DMS79 treated with DMSO at 0.1 percent for 48 hours (cell line): Measurements from ENCODE around the gene WSCD1.

Experiments used
- DNase-seq: peaks from one replicate; lab custom pipeline; 2025; lab: John Stamatoyannopoulos, UW

The WSCD1 gene

DNA sequence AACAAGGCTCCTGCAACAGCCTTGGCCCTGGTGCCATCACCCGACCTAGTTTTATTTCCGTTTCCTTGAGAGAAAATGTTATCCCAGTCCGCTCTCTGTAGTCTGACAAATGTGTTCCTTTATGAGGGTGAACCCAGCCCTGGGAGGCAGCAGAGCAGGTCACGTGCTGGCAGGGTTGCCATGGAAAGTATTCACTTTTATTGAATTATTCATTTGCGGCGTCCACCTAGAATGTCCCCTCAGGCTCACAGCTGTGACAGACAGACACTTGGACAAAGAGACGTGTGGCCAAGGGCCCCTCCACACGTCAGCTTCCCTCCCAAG lies 90.0 kb downstream of the WSCD1 start:
- no peak for DNase-seq

DNA sequence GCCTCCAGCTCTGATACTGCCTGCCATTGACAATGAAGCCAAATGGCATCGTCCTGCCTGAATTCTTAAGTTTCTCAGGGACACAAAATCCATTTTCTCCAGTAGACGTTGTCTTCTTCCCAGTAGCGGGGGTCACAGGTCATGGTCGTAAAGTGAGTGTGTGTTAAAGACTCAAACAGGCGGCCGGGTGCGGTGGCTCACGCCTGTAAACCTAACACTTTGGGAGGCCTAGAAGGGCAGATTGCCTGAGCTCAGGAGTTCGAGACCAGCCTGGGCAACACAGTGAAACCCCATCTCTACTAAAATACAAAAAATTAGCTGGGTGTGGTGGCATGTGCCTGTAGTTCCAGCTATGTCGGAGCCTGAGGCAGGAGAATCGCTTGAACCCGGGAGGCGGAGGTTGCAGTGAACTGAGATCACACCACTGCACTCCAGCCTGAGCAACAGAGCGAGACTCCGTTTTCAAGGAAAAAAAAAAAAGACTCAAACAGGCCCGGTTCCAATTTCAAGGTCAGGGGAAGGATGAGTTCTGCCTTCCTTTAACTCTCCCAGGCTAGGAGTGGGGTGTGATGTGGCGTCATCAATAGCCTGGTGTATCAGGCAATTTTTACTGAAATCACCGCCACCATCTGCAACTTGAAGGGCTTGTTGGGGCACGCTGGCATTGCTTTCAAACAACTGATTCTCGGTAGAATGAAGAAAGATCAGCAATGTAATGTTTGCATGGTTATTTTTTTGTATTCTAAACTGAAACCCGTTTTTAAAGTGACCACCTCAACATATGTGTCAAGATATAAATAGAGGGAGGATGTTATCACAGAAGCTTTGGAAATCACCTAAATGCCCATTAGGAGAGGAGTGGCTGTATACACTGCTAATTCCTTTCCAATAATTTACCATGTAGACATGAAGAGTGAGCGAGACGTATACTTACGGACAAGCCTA lies 91.0 kb downstream of the WSCD1 start:
- no peak for DNase-seq

DNA sequence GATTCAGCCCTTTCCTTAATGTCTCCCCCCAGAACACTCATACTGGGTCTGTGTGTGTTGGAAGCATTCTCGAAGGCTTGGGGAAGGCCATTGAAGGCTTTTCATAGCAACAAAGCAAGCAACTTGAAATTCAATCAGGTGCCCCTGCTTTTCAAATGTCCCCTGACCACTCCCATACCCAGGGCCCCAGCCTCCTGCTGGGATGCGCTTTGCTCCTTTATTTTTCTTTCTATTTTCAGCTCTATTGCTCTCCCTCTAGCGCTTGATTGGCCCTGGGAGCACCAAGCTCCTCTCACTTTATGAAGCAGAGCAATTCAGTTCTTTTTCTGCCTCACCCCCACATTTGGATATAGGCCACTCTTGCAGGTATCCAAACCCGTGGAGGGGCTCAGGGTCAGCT lies 92.0 kb downstream of the WSCD1 start:
- DNase-seq, result no peak

DNA sequence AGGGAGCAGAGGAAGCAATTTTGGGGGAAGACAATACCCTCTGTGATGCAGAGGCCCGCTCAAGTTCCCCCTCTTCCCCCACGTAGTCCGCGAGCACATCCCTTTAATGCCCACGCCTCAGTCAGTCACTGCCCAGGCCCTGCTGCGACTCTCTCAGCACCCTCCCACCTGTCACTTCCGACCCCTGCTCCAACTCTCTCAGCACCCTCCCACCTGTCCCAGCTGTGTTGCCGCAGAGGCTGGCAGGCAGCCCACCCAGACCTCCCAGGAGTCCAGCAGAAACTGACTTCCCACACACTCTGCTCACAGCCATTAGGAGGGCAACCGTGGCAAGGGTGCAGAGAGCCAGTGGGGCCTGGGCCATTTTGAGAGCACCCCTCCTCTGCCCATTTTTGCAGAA lies 92.7 kb downstream of the WSCD1 start:
- DNase-seq, result peak; percentile 73

DNA sequence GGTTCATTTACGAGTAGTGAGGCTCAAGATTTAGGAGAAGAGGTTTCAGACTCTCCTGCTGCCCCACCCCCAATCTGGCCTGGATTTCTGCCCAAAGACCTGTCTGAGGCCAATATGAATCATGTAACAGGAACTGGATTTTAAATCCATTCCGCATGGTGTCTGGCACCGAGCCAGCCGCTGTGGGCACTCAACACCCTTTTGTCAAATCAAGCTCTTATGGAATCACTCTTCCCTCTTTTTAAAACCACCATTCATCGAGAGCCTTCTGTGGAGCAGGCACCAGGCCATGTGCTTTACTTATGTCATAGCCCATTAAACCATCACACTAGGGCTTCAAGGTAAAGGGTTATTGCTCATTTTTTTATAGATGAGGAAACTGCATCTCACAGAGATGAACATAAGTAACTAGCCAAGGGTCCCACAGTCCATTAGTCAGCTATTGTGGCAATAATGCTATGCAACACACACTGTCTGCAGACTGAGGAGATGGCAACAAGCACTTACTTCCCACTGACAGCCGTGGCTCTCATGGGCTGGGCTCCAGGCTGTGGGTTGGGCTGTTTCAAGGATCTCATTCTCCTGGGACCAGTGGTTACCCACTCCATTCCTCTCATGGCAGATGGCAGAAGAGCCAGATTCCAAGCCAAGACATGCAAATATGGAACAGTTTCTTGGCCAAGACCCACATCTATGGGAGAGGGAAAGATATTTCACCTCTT lies 93.6 kb downstream of the WSCD1 start:
- peak; percentile 99 for DNase-seq

DNA sequence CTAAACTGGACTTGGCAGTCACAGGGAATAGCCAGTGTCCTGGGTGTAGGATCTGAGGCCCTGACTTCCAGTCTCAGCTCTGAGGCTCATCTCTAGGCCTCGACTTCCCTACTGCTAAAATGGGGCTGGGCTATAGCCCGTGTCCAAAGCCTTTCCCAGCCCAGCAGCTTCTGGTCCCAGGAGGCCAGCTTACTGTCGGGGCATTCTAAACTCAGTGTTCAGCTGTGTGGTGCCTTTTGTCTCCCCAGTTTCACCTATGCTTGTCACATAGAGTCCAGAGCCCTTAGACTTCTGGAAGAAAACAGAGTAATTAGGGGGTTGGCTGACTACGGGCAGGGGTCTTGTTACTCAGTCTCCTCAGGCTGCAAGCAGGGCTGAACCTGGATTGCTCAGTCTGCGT lies 94.8 kb downstream of the WSCD1 start:
- DNase-seq, result no peak

DNA sequence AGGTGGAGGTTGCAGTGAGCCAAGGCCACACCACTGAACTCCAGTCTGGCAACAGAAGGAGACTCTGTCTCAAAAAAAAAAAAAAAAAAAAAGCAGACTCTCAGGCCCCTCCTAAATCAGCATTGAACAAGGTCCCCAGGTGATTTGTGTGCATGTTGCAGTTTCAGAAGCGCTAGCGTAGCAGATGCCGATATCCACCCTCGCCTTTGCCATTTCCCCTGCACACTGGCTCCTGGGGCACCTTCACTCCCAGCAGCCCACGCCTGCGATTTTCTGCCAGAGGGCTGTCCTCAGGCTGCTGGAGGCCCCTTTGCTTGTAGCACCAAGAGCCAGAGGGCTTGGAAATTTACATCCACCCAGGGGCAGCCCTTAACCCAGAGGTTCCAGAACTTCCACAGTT lies 95.6 kb downstream of the WSCD1 start:
- DNase-seq, result no peak

DNA sequence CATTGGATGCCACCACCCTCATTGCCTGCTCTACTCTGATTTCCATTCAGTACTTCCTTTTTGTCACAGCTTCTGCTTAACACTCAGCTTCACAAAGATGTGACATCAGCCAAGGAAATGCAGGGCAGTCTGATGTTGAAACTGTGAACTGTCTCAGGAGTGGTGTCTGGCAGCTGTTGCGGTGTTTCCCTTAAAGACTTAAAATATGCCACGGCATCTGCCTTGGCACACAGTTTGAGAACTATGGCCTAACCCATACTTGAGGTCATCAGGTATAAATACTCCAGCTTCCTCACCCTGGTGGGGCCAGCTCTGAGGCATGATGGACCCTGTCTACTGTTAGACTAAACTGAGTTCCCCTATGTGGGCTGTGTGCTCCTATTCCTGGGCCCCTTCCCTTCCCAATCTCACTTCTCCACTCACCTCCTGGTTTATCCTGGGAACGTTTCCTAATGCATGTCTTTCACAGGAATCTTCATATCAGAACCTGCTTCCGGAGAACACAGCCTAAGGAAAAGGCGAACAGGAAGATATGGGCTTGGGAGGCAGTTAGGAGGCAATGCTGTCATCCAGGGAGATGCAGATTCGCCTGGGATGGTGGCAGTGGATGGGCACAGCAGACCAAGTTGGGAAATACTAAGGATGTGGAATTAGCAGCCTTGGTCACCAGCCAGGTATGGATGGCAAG lies 96.5 kb downstream of the WSCD1 start:
- DNase-seq, result no peak

DNA sequence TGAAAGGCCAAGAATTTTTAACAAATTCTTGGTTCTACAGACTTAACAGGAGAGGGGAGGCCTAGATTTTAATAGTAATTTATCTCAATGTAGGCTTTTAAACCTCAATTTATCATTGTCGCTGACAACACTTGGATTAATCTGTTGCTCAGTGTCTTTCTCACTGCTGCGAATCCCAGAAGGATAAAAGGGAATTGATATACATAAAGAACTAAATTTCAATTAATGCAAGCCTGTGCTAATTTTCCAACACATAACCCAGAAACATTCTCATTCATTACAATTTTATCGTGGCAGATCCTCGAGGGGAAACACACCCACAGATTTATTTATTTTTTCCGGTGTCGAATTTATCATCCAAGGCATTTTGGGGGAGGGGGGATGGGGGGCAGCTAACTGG lies 98.1 kb downstream of the WSCD1 start:
- no peak for DNase-seq

DNA sequence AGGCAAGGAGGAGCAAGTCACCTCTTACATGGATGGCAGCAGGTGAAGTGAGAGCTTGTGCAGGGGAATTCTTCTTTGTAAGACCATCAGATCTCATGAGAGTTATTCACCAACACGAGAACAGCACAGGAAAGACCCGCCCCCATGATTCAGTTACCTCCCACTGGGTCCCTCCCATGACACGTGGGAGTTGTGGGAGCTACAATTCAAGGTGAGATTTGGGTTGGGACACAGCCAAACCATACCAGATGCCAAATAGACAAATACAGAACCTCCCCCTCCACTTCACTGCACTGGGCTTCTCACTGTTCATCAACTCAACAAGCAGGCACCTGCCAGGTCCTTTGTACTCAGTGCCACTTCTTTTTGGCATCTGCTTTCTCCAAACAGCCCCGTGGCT lies 100.2 kb downstream of the WSCD1 start:
- DNase-seq, result peak; percentile 45

DNA sequence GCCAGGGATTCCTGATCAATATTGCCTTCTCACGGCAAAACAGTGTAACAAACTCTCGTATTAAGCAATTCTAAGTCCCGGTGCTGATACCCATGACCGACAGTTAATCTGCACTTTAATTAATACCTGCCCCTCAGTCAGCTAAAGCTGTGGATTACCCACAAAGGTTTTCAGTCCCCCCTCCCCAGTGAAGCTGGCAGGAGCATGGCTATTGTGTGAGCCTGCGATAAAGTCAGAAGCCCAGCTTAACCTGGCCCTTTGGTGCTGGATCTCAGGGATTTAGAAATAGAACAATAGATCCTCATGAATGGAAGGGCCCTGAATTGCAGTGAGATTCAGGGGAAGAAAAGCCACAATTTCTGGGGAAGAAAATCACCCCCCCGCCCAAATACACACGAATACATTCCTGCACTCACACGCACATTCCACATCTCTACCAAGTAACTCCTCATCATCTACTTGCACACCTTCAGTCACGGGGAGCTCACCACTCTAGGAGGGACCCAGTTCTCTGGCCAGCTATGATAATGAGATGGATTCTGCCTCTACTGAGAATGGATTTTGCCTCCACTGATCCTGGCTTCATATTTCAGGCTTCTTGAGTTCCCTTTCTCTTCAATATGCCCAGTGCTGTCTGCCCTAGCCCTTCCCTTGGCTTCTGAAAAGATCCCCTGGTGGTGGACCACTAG lies 102.6 kb downstream of the WSCD1 start:
- DNase-seq, result no peak

DNA sequence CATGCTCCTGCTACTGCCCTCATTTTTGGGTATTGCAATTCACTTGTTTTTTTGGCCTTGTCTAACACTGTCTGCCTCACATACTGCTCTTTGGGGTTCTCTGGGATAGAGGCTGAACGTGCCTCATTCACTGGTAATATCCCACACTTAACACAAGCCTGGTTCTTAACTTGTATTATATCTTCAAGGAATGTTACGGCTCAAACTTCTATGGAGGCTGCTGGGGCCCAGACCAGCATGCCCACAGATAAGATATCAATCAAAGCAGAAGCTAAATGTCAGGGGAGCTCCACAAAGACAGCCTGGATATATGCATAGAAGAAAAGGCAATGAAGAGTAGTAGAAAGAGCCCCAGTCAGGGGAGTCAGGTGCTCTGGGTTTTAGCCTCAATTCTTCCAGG lies 103.5 kb downstream of the WSCD1 start:
- DNase-seq, result no peak
